GM12892 (cell line): ENCODE measurements around the gene CNTNAP5.

Experiments used
- DNase-seq: peaks from one replicate; pipeline ENCODE4 v3.0.0; 2011; ENCODE audit not compliant: insufficient read length
- FAIRE-seq: peaks from 2 replicates; lab custom pipeline; 2011; peaks lifted over from hg19 to GRCh38; lab: Jason Lieb, UNC
- POLR2A ChIP-seq: IDR thresholded peaks from 2 replicates; pipeline ENCODE4 v1.6.1; 2011; ENCODE audit warnings: low read depth, low read length, control low read depth
- POLR2AphosphoS5 ChIP-seq: IDR thresholded peaks from 2 replicates; pipeline ENCODE4 v1.6.1; 2011; ENCODE audit warnings: low read depth, low read length, control low read depth
- TAF1 ChIP-seq: IDR thresholded peaks from 2 replicates; pipeline ENCODE4 v1.6.1; 2011; ENCODE audit warnings: low read depth, mild to moderate bottlenecking, control low read depth, low read length, borderline replicate concordance

CNTNAP5 gene

DNA sequence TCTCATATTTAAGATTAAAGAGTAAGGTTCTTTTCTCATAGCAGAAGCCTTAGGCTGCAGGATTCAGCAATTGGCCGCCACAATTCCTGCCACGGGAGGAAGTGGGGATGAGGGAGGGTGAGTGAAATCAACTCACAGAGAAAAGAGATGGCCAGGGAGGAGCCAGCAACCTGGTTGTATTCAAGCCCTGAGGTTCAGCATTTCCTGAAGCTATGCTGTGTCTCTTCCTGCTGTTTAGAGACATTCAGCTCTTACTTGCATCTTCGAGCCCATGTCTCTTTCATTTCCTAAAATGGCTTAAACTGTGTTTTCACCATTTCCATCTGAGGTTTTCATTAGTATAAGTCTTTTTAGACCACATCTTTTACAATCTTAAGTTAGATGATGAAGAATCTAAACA is 522.6 kb downstream of the CNTNAP5 start:
- DNase-seq (no peak), FAIRE-seq (no peak)
- TF ChIP-seq POLR2AphosphoS5 = no peak
- TF ChIP-seq POLR2A = no peak
- TF ChIP-seq TAF1 = no peak

DNA sequence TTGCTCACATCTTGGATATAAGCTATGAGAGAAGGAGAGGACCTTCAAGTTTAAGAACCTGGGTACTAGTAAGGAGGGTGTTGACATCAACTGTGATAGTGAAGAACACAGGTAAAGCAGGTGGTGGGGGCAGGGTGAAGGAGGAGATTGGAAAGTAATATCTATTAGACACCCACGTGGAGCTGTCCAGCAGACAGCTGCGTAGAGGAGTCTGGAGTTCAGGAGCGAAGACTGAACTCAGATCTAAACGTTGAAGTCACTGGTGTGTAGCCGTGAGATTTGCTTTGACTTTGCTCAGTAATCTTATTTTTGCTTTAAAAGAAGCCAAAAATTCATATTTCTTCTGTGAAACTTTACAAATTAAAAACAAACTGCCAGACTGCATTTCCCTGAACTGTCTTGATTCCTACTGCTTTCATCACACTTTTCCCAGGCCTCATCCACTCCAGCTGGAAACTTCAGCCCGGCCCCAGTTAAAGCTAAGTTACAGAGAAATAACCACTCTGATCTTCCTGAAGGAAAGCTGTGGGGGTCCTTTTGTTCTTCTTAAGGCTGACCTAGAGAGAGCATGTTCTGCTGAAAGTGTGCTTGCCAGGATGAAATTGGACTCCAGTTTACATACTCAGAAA is 533.3 kb downstream of the CNTNAP5 start:
- TF ChIP-seq TAF1 (no peak), POLR2A (no peak), POLR2AphosphoS5 (no peak)
- DNase-seq (no peak), FAIRE-seq (no peak)

DNA sequence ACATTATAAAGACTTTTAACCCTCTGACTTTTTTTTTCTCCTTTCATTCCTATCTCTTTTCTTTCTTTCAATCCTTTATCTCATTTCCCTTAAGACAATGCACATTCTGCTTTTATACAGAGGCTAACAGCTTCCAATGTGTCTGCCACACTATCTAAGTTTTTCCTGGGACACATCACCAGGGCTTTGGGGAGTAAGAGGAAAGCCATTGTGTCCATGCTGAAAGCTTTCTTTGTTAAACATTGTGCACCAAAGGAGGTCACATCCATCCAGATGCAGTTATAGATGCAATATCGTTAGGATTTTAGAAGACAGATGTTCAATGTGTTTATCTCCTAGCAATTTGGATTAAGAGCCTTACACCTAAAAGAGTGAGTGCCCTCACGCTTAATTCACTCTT is 534.1 kb downstream of the CNTNAP5 start:
- FAIRE-seq (no peak), DNase-seq (no peak)
- no peak for TF ChIP-seq POLR2A
- no peak for TF ChIP-seq POLR2AphosphoS5
- TF ChIP-seq TAF1 = no peak

DNA sequence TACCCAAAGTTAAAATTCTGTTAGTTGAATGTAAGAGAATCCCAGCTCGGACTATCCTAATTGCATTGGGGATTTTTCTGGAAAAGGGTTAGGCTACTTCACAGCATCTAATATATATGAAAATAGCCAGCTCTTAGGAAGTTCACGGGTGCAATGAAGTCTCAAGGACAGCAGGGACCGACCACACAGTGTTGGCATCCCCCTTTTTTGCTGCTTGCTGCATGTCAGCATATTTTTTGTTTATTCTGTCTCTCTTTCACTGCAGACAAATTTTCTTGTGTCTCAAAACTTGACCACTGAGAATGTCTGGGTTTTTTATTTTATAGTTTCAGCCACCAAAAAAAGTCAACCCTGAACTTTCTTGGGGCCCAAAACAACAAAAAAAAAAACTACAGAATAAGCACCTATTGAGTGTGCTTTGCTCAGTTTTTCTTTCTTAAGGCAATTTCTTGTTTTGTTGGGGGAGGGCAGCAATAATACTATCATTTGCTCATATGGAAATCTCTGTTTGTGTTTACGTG is 535.6 kb downstream of the CNTNAP5 start:
- TF ChIP-seq POLR2A = no peak
- TF ChIP-seq TAF1 = no peak
- no peak for TF ChIP-seq POLR2AphosphoS5
- no peak for DNase-seq
- FAIRE-seq = no peak

DNA sequence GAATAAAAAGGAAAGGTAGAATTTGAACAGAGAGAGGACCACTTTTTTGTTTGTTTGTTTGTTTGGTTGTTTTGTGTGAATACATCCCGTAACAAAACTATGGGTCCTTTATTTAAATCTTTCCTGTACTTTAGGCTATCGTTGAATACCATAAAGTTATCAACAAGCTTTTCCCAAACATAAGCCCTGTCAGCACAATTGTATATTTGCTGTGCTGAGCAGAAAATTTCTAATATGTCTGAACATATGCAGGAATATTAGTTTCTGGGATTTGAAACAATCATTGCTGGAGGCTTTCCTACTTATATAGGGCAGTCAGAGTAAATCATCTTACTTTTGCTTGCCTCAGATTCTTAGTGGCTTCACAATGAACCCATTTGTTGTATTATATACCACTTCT is 536.4 kb downstream of the CNTNAP5 start:
- DNase-seq (no peak), FAIRE-seq (no peak)
- no peak for TF ChIP-seq POLR2AphosphoS5
- no peak for TF ChIP-seq TAF1
- TF ChIP-seq POLR2A = no peak

DNA sequence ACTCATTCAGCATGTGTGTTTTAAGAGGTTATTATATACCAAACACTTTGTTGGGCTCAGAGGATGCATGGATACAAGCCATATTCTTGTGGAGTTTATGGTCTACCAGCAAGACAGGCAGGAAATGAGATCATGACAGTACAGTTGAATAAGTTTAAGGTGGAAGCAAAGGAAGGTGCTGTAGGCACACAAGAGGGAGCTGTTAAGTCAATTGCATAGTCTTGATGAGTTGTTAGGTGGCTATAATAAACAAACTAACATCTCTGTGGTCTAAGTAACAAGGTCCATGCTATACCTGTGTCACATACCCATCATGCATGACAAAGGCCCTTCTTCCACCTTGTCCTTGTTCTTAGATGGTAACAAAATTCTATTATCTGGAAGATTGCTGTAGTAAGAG is 538.3 kb downstream of the CNTNAP5 start:
- TF ChIP-seq POLR2A (no peak), POLR2AphosphoS5 (no peak), TAF1 (no peak)
- no peak for FAIRE-seq
- DNase-seq = no peak

DNA sequence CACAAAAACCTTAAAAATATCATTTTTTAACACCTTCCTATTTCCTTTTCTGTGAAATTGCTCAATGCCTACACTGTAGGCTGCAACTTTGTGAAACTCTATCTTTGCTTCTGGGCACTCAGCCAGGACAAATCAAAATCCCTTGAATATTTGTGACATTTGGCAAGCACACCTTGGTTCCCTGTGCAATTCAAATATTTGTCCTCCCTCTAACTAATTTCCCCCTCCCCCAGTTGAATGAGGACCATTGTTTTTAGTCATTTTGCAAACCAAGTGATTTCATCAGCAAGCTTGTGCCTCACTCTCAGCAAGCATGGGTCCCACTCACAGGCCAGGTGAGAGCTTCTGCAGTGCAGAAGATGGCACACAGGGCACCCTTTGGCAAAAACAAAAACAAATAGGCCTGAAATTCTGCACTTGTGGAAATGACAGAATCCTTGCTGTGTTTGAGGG is 541.5 kb downstream of the CNTNAP5 start:
- DNase-seq (no peak), FAIRE-seq (no peak)
- TF ChIP-seq TAF1 (no peak), POLR2AphosphoS5 (no peak), POLR2A (no peak)

DNA sequence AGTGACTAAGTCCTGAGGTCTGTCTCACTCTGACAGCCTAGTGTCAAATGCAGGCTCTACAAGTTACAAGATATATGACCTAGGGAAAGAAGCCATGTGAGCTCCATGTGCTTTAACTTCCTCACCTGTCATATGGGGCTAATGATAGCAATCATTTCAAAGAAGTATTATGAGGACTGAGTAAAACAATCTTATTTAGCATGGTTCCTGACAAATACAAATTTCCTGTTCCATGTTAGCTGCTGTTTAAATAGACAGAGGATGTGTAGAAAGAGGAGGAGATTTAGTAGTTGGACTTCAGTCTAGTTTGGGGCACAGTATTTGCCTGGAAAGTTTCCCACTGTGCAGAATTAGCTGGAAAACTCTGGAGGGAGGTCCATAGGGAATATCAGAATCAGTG is 545.8 kb downstream of the CNTNAP5 start:
- DNase-seq = no peak
- no peak for FAIRE-seq
- TF ChIP-seq TAF1 (no peak), POLR2A (no peak), POLR2AphosphoS5 (no peak)

DNA sequence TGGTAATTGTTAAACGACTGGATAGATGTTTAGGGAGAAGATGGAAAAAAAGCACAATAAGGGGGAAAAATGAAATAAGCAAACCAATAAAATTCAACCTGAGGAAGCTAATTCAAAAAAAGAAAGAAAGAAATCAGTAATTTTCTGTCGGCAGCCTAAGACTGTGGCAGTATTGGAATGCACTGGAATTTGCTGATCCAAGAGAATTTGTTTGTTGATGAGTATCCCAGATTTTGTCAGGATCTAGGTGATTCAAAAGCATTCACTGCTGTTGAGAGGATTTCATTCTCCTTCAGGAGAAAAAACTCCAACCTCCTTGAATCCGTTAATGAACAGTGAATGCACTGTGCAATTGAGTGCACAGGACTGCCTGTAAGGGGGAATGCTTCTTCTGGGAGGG is 546.7 kb downstream of the CNTNAP5 start:
- FAIRE-seq (no peak), DNase-seq (no peak)
- TF ChIP-seq POLR2AphosphoS5 = no peak
- TF ChIP-seq TAF1 = no peak
- TF ChIP-seq POLR2A = no peak

DNA sequence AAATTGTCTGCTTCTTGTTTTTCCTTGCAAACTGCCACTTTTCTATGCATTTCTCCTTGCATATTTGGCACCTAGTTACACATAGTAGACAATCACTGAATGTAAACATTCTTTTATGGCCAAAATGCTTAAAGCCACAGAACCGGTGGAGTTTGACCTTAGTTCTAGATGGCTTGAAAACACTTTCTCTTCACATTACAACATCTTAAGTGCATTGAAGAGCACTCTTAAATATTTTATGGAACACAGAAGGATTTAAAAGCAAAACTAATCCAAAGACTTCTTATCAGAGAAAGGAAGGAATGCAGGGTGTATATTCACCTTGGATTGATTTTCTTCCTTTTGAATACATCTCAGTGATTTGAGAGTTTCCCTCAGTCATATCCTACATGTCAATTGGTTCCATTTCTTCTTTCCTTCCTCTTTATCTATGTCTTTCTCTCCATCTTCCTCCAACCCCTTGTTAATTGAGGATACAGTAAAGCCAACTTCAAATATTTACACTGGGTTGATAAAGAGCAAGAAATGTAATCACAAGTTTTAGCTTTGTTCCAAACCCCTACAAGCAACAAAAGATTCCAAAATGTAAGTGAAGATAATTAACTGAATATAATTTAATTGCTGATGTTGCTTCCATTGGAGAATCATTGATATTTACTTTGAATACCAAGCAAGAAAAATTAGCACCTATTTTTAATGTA is 548.0 kb downstream of the CNTNAP5 start:
- TF ChIP-seq POLR2A (no peak), TAF1 (no peak), POLR2AphosphoS5 (no peak)
- FAIRE-seq (no peak), DNase-seq (no peak)

DNA sequence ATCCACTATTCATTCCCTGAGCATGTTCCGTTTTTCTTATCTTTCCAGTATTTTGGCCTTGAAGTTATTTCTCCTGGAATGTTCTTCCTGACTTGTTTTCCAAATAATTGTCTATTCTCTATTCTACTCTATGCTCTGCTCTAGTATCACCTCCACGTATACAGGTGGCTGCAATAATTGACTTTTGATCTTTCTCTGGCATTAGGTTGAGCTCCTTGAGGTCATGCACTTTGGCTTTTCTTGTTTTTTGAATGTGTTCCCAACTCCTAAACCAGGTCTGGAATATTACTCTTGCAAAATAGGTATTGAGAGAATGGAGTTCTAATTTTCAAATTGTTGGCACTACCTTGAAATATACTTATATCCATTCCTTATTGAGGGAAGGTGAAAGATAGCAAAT is 550.4 kb downstream of the CNTNAP5 start:
- FAIRE-seq = no peak
- no peak for DNase-seq

DNA sequence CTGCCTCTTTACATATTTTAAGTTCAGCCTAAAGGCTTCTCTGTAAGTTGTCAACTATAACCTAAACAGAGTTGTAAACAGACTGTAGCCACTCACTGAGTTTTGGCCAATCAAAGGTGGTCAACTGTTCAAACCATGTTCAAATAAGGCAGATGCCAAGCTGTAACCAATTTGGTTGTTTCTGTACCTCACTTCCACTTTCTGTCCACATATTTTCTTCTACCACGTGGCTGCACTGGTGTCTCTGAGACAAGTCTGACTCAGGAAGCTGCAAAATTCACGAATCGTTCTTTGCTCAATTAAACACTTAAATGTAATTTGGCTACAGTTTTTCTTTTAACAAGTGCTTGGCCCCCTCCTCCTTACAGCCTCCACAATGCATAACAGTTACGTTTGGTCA is 555.2 kb downstream of the CNTNAP5 start:
- FAIRE-seq = no peak
- DNase-seq = no peak
- TF ChIP-seq TAF1 (no peak), POLR2A (no peak), POLR2AphosphoS5 (no peak)

More for the DNA sequence above, 550.4 kb downstream of the CNTNAP5 start:
- TF ChIP-seq POLR2A (no peak), POLR2AphosphoS5 (no peak), TAF1 (no peak)

DNA sequence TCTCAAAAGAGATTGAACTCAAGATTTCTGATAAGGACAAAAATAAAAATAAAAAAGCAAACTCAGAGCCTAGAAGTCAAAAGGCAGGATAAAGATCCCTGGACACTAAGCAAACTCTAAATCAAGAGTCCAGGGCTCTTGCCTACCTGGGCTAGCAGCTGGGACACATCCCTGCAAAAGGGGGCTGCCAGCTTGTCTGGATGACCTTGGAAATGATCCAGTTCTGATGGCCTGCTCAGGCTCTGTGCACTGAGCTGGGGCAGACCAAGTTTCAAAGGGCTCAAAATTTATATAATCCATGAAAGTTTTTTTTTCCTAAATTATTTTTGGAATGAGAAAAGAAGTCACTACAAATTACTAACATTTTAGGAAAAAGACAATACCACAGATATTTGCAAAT is 557.3 kb downstream of the CNTNAP5 start:
- DNase-seq (no peak), FAIRE-seq (no peak)
- TF ChIP-seq TAF1 (no peak), POLR2A (no peak), POLR2AphosphoS5 (no peak)
